IPS-15b (cell line): Measurements from ENCODE around the gene CES3.

Experiments used
- H3K27me3 ChIP-seq: one replicate; pipeline ENCODE4 v1.6.1; 2013; ENCODE audit warnings: low read length; ENCODE audit not compliant: control insufficient read depth, insufficient read depth
- H3K36me3 ChIP-seq: one replicate; pipeline ENCODE4 v1.6.1; 2013; ENCODE audit warnings: low read length; ENCODE audit not compliant: control insufficient read depth, insufficient read depth
- H3K4me1 ChIP-seq: one replicate; pipeline ENCODE4 v1.6.1; 2013; ENCODE audit warnings: mild to moderate bottlenecking, low read length; ENCODE audit not compliant: control insufficient read depth, insufficient read depth
- H3K4me3 ChIP-seq: one replicate; pipeline ENCODE4 v1.5.1; 2013; ENCODE audit warnings: low read depth, low read length
- H3K9ac ChIP-seq: one replicate; pipeline ENCODE4 v1.6.1; 2013; ENCODE audit warnings: low read depth, mild to moderate bottlenecking, low read length
- H3K9me3 ChIP-seq: one replicate; pipeline ENCODE4 v1.6.1; 2013; ENCODE audit warnings: mild to moderate bottlenecking, low read length; ENCODE audit not compliant: control insufficient read depth, insufficient read depth

Gene CES3, protein sequence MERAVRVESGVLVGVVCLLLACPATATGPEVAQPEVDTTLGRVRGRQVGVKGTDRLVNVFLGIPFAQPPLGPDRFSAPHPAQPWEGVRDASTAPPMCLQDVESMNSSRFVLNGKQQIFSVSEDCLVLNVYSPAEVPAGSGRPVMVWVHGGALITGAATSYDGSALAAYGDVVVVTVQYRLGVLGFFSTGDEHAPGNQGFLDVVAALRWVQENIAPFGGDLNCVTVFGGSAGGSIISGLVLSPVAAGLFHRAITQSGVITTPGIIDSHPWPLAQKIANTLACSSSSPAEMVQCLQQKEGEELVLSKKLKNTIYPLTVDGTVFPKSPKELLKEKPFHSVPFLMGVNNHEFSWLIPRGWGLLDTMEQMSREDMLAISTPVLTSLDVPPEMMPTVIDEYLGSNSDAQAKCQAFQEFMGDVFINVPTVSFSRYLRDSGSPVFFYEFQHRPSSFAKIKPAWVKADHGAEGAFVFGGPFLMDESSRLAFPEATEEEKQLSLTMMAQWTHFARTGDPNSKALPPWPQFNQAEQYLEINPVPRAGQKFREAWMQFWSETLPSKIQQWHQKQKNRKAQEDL

DNA sequence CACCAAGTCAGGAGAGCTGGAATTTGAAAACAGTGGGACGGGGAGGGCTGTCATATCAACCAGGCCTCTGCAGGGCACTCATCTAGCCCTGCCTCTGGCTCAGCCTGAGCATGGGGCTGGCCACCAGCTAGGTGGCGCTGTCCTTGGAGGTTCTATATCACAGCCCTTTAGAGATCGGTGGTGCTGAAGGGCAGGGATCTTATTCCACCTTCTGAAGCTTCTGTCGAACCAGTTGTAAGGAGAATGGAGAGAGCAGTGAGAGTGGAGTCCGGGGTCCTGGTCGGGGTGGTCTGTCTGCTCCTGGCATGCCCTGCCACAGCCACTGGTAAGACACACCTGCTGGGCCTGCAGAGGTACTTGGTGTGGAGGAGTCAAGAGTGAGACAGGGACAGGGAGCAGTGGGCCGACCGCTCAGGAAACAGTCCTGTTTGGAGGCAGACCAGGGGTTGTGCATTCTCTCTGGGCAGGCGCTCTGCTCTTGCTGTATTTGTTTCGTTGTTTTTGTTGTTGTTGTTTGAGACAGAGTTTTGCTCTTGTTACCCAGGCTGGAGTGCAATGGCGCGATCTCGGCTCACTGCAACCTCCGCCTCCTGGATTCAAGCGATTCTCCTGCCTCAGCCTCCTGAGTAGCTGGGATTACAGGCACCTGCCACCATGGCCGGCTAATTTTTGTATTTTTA lies at the start of gene CES3:
CES3 (plus strand) TSS at position 202 of the 680 bp plus-strand sequence; CDS start at position 244, 42 bp downstream.
- Histone ChIP-seq H3K9ac (no peak within 1 kb of the TSS), H3K27me3 (no peaks in the 10 kb centered on the region), H3K9me3 (no peaks in the 10 kb centered on the region), H3K4me3 (peak within 1 kb of the TSS; percentile 46), H3K4me1 (no peaks in the 10 kb centered on the region), H3K36me3 (no peaks in the 10 kb centered on the region)

DNA sequence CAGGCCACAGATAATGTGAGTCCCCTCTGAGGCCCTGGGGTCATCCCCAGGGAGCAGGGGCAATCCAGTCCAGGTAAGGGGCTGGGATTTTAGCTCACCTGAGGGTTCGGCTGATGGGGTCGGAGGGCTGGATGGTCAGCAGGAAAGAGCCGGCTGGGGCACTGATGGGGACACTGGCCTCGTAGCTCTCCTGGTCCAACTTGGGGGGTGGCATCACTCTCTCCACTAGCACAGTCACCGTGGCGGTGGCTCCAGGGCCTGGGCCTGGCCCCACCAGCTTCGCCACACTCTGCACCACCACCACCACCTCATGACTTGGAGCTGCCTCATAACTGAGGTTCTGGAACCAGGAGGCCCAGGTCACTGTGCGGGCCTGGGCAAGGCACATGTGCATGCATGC lies 49.3 kb upstream of the CES3 start:
- Histone ChIP-seq H3K9ac (no peak overlapping the region), H3K4me1 (no peaks in the 10 kb centered on the region), H3K9me3 (no peaks in the 10 kb centered on the region), H3K4me3 (no peak overlapping the region), H3K27me3 (peaks cover 5% of the 10 kb centered on the region), H3K36me3 (no peaks in the 10 kb centered on the region)

DNA sequence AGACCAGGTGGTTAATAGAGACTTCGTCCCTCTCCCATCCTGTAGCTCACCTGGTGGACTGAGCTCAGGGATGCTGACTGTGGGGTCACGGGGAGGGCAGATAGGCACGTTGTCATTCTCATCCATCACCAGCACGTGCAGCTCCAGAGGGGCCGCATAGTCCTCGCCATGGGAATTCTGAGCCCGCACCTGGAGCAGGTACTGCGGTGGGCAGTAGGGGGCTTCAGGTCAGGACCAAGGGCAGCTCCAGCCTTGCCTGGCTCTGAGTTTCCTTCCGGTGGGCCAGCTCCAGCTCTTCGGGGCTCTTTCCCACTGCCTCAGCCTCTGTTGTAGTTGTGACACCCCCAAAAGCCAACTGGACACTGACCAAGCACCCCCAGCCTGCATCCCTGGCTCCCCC lies 48.0 kb upstream of the CES3 start:
- H3K36me3 ChIP-seq, result no peaks in the 10 kb centered on the region
- H3K9ac ChIP-seq, result no peak overlapping the region
- no peaks in the 10 kb centered on the region for H3K9me3 ChIP-seq
- no peak overlapping the region for H3K4me3 ChIP-seq
- H3K27me3 ChIP-seq, result peaks cover 5% of the 10 kb centered on the region
- H3K4me1 ChIP-seq, result no peaks in the 10 kb centered on the region

DNA sequence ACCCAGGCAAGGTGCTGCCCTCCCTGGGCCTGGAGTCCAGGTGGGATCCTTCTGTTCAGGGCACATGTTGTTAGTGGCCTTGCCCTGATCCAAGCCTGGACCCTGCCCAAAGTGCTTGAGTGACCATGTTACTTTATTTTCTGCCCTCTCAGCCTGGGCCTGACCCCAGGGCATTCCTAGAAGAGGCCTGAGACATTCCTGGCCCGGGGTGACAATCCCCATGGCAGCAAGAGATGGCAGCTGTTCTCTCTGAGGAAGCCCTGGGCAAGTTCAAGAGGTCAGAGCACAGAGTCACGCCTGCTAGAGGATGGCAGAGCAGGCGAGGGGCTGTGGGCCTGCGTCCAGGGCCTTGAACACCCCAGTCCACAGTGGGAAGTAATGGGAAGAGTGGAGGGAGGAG lies 47.4 kb upstream of the CES3 start:
- Histone ChIP-seq H3K36me3 (no peaks in the 10 kb centered on the region), H3K27me3 (peaks cover 3% of the 10 kb centered on the region), H3K9ac (no peak overlapping the region), H3K9me3 (no peaks in the 10 kb centered on the region), H3K4me1 (no peaks in the 10 kb centered on the region), H3K4me3 (no peak overlapping the region)

DNA sequence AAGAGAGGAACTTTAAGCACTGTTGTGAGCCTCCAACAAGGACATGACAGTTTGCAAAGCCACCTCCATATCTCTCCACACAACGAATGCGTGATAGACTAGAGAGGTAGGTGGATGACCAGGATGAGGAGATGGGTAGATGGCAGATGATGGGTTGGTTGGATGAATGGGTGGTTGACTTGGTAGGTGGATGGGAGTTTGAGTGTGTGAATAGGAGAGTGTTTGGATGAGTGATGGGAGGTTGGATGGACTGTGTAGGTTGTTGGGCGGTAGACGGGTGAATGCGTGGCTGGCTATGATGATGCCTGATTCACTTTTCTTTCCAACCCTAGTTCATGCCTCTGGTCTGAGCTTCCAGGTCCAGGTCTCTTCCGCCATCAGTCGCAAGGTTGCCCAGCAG lies 46.5 kb upstream of the CES3 start:
- Histone ChIP-seq H3K27me3 (no peaks in the 10 kb centered on the region), H3K4me1 (no peaks in the 10 kb centered on the region), H3K9me3 (no peaks in the 10 kb centered on the region), H3K4me3 (no peak overlapping the region), H3K36me3 (no peaks in the 10 kb centered on the region), H3K9ac (no peak overlapping the region)

DNA sequence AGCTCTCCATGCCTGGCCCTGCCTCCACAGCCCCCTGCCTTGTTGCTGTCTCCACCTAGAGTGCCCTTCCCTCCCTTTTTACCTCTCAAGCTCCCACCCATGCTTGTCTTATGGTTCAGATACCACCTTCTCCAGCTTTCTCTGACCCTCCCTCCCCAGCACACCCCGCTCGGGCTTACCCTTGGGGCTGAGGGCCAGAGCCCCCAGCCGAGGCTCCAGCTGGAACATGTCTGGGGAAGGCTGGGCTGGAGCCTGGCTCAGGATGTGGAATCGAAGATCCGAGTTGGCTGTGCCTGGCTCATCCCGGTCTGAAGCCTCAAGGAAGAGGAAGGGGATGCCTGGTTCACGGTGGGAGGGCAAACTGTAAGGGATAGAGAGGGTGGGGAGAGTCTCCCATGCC lies 46.0 kb upstream of the CES3 start:
- Histone ChIP-seq H3K36me3 (no peaks in the 10 kb centered on the region), H3K4me3 (no peak overlapping the region), H3K27me3 (no peaks in the 10 kb centered on the region), H3K9ac (no peak overlapping the region), H3K4me1 (no peaks in the 10 kb centered on the region), H3K9me3 (no peaks in the 10 kb centered on the region)

DNA sequence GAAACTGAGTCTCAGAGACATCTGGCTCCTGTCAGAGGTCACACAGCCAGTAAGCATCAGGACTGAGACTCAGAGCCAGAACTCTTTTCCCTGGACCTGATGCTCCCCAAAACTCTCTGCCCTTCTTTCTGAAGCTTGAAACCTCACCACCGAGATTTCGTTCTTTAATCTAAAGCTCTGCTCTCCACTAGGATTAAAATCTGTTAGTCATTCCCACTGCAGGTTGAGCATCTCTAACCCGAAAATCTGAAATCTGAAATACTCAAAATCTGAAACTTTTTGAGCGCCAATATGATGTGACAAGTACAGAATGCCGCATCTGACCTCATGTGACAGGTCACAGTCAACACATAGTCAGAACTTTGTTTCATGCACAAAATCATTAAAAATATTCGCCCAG lies 44.5 kb upstream of the CES3 start:
- no peaks in the 10 kb centered on the region for H3K27me3 ChIP-seq
- no peak overlapping the region for H3K4me3 ChIP-seq
- H3K9me3 ChIP-seq, result no peaks in the 10 kb centered on the region
- H3K9ac ChIP-seq, result no peak overlapping the region
- H3K36me3 ChIP-seq, result no peaks in the 10 kb centered on the region
- H3K4me1 ChIP-seq, result no peaks in the 10 kb centered on the region

DNA sequence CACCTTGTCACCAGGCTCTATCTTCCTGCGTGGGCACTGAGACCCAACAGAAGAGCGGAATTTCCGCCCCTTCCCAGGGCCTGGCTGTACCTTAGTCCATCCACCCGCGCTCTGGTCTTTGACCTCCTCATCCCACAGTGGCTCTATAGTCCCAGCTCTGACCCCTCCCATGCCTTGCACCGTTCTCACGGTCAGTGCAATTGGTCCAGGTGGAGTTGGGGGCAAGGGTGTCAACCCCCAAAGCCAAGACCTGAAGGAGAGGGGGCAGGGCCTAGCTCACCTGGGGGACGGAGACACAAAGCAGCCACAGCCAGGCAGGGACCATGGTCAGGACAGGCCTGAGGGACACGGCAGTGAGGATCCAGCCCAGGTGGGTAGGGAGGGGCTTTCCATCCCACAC lies 43.3 kb upstream of the CES3 start:
- Histone ChIP-seq H3K9ac (no peak overlapping the region), H3K4me1 (no peaks in the 10 kb centered on the region), H3K4me3 (no peak overlapping the region), H3K27me3 (no peaks in the 10 kb centered on the region), H3K9me3 (no peaks in the 10 kb centered on the region), H3K36me3 (no peaks in the 10 kb centered on the region)

DNA sequence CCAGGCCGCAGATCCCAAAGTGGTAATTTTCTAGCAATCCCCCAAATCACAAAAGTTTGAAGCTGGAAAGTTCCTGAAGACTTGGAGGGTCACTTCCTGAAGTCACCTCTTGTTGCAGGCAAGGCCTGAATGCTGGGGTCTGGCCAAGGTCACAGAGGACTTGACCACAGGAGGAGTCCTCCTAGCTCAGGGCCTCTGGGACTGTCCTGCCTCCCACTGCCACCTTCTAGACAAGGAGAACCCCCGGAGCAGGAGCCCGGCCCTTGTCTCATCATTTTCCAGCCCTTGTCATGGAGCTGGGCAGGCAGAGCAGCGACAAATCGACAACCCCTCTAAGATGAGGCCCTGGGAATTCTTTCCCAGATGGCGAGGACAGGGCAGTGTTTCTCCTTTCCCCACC lies 42.7 kb upstream of the CES3 start:
- H3K9ac ChIP-seq, result no peak overlapping the region
- no peaks in the 10 kb centered on the region for H3K4me1 ChIP-seq
- peaks cover 2% of the 10 kb centered on the region for H3K27me3 ChIP-seq
- no peaks in the 10 kb centered on the region for H3K9me3 ChIP-seq
- H3K36me3 ChIP-seq, result no peaks in the 10 kb centered on the region
- H3K4me3 ChIP-seq, result no peak overlapping the region

DNA sequence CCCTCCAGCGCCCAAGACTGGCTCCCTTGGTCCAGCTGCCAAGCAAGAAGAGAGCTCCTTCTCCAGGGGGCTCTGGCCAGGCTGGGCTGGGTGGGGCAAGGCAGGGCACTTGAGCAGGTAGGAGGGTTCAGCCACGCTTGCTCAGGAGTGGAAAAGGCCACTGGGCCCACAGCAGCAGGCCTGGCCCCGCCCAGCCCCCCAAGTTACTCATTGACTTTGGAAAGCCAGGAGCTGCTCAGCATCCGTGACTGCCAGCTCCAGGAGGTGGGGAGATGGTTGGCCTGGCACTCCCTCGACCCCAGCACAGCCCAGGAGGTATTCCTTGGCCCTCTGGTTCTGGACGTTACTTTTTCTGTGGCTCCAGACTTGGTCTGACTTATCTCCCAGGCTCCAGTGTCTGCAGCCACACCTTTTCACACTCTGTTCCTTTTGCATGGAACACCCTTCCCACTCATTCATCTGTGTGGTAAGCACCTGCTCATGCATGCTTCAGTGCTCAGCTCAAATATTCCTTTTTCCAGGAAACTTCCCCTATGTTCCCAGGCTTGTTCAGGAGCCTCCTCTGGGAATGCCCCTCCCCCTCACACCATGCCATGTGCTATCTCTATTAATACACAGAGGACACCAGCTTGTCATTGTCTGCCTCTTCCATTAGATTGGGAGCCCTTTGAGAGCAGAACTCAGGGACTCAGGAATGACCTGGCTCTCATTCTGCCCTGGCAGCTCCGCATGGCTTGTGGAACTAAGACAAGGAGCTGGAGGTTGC lies 42.1 kb upstream of the CES3 start, which contains the start of gene CDH16:
CDH16 (minus strand) TSS at position 83 of the 766 bp plus-strand sequence. CDS start 820 bp downstream, outside the sequence.
- no peak within 1 kb of the TSS for H3K9ac ChIP-seq
- no peaks in the 10 kb centered on the region for H3K4me1 ChIP-seq
- H3K36me3 ChIP-seq, result no peaks in the 10 kb centered on the region
- no peaks in the 10 kb centered on the region for H3K9me3 ChIP-seq
- peaks cover 9% of the 10 kb centered on the region for H3K27me3 ChIP-seq
- no peak within 1 kb of the TSS for H3K4me3 ChIP-seq

DNA sequence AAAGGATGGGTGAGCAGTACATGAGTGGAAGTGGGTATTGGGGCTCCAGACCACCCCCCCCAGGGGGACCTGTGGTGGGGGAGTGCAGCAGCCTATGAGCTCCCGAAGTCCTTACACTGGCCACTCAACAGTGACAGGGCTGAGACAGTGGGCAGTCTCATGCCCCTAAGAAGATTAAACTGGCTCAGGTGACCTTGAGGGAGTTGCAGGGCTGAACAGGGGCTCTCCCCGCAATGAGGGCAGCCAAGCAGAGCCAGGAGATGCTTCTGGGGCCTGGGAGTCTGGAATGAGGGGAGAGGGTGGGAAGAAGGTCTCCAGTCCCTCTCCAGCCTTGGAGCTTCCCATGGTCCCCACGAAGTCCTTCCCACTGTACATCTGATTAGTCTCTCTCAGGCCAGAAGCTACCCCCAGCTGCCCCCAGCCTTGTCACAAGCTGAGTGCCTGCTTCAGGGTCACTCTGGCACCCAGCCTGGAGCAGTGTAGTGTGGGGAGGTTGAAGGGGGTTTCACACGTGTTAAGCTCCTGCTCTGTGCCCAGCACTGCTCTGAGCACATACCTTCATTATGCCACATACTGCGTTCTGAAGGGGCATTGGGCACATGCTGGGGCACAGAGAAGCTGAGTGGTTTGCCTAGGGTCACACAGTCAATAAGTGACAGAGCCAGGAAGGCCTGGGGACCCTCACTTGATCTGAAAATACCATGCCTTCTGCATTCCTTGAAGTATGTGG lies 41.3 kb upstream of the CES3 start:
- Histone ChIP-seq H3K36me3 (no peaks in the 10 kb centered on the region), H3K9me3 (no peaks in the 10 kb centered on the region), H3K4me3 (no peak overlapping the region), H3K27me3 (peaks cover 16% of the 10 kb centered on the region), H3K9ac (no peak overlapping the region), H3K4me1 (no peaks in the 10 kb centered on the region)
